K562 (cell line): Measurements from ENCODE around the gene FAM83F. TPM values are rescaled to one million over a fixed set of nuclear protein-coding genes. Genes with fewer than 3 reads are reported as not detected.

Experiments
- ATAC-seq: fragments of 200-7000 bp; cut with Tn5 transposase; 3 replicates; pipeline ENCODE4 v1.9.1; 2020; ENCODE audit warnings: moderate library complexity
- BruUV-seq: library from RNA; stranded (reverse); fragments of 400-500 nt; replicated peaks from 2 replicates; lab custom pipeline; 2021; lab: Mats Ljungman, UMichigan
- CTCF ChIA-PET: fragments of 300-600 bp; formaldehyde crosslinking; extraction: SDS; loops from one replicate; lab custom pipeline; 2021; ENCODE audit warnings: low intra/inter-chr PET ratio; lab: Yijun Ruan, JAX
- POLR2A ChIA-PET: fragments of 300-600, 350-650 bp; sonication (Branson Sonifier 250); formaldehyde crosslinking; extraction: SDS; loops from one replicate; lab custom pipeline; 2021; ENCODE audit warnings: antibody characterized with exemption, inconsistent platforms; lab: Yijun Ruan, JAX
- DNase-seq, 4 experiments: peaks; one replicate each; pipeline versions ENCODE4 v3.0.0 to v3.0.0-alpha.2; 2011 to 2018; ENCODE audit warnings: low spot score in 3 of 4, mixed read lengths in 3 of 4; ENCODE audit errors: extremely low read depth in 1 of 4
- FAIRE-seq: peaks from 2 replicates; lab custom pipeline; 2011; peaks lifted over from hg19 to GRCh38; lab: Jason Lieb, UNC
- H2AFZ ChIP-seq: 2 replicates; pipeline ENCODE4 v1.6.0; 2011; ENCODE audit warnings: low read depth, low read length, control low read depth, inconsistent platforms
- H3K27ac ChIP-seq: fragments of 200-600 bp; 3 replicates; pipeline ENCODE4 v1.8.0; 2011; ENCODE audit warnings: low read depth, mild to moderate bottlenecking, control low read depth, inconsistent platforms, low read length, moderate library complexity, mixed read lengths; ENCODE audit errors: extremely low read depth
- H3K27me3 ChIP-seq, 2 experiments: fragments of 300-600 bp in 1 of 2; 2 replicates in 1 of 2; 3 replicates in 1 of 2; pipeline versions ENCODE4 v1.6.0 to v1.8.0; 2011; ENCODE audit warnings: inconsistent platforms in 2 of 2, low read length in 2 of 2, mild to moderate bottlenecking in 1 of 2, mixed read lengths in 1 of 2, moderate library complexity in 1 of 2; ENCODE audit not compliant: control insufficient read depth in 2 of 2, insufficient read depth in 2 of 2
- H3K36me3 ChIP-seq: fragments of 300-600 bp; 3 replicates; pipeline ENCODE4 v1.8.0; 2011; ENCODE audit warnings: mild to moderate bottlenecking, low read length, inconsistent platforms; ENCODE audit not compliant: control insufficient read depth, insufficient read depth
- H3K4me1 ChIP-seq, 2 experiments: fragments of 200-600 bp in 1 of 2; replicated peaks in 1 of 2; 2 replicates in 1 of 2; 3 replicates in 1 of 2; pipeline versions ENCODE4 v1.5.1 to v1.8.0; 2011; ENCODE audit warnings: inconsistent platforms in 2 of 2, low read length in 2 of 2, mild to moderate bottlenecking in 1 of 2, mixed read lengths in 1 of 2, moderate library complexity in 1 of 2; ENCODE audit not compliant: control insufficient read depth in 2 of 2, insufficient read depth in 2 of 2
- H3K4me2 ChIP-seq: 2 replicates; pipeline ENCODE4 v1.6.1; 2011; ENCODE audit warnings: low read length, control low read depth, inconsistent platforms, mixed read lengths; ENCODE audit not compliant: insufficient read depth
- H3K4me3 ChIP-seq: fragments of 200-600 bp; sonication (generic), shearing (Covaris generic); 2 replicates; pipeline ENCODE4 v1.5.1; 2016; ENCODE audit warnings: control low read depth, inconsistent platforms
- H3K79me2 ChIP-seq: fragments of 200-600 bp; 3 replicates; pipeline ENCODE4 v1.8.0; 2011; ENCODE audit warnings: low read length, inconsistent platforms; ENCODE audit not compliant: control insufficient read depth, insufficient read depth
- H3K9ac ChIP-seq, 2 experiments: 2 replicates each; pipeline versions ENCODE4 v1.6.0 to v1.6.1; 2011; ENCODE audit warnings: low read depth in 2 of 2, low read length in 2 of 2, control low read depth in 1 of 2, inconsistent platforms in 1 of 2, mild to moderate bottlenecking in 1 of 2, mixed read lengths in 1 of 2; ENCODE audit not compliant: insufficient read depth in 1 of 2
- H3K9me1 ChIP-seq: one replicate; pipeline ENCODE4 v1.6.0; 2011; ENCODE audit warnings: inconsistent platforms, mild to moderate bottlenecking, low read length, moderate library complexity; ENCODE audit not compliant: control insufficient read depth, insufficient read depth
- H3K9me3 ChIP-seq: replicated peaks from 2 replicates; pipeline ENCODE4 v1.5.1; 2011; ENCODE audit warnings: low read depth, low read length, inconsistent platforms; ENCODE audit not compliant: control insufficient read depth, insufficient read depth
- H4K20me1 ChIP-seq: replicated peaks from 2 replicates; pipeline ENCODE4 v1.6.1; 2011; ENCODE audit warnings: low read length, inconsistent platforms, mixed read lengths; ENCODE audit not compliant: control insufficient read depth, insufficient read depth
- EP300 ChIP-seq: IDR thresholded peaks from 2 replicates; pipeline ENCODE4 v1.6.1; 2012; ENCODE audit warnings: low read length, improper control_type of control experiment
- WGBS: fragments of 100-300 bp; shearing (Covaris generic); methylation state at CpG from one replicate; pipeline ENCODE4 v1.1.6; 2016; ENCODE audit warnings: low coverage, mixed read lengths; ENCODE audit not compliant: insufficient coverage; ENCODE audit errors: missing lambda C conversion rate; 5-methylcytosine and 5-hydroxymethylcytosine counted together
- in situ Hi-C: fragments of 300-500 bp; cut with MboI; formaldehyde crosslinking; loops from 4 replicates; pipeline ENCODE4 v1.15.0; 2018; ENCODE audit warnings: inconsistent platforms, mixed read lengths
- intact Hi-C: fragments of 100-400 bp; cut with micrococcal nuclease; formaldehyde crosslinking; loops from 2 replicates; pipeline ENCODE4 v1.14.2; 2022
- polyA plus RNA-seq, 8 experiments: library from polyadenylated mRNA; depleted of rRNA in 4 of 8; stranded (reverse) in 5 of 8; unstranded in 3 of 8; fragments of >200 nt; fragmentation: Nextera tagmentation in 2 of 8; fragmentation: Illumina TruSeq in 1 of 8; extraction: Ambion mirVana in 2 of 8; extraction: Trizol in 1 of 8; gene quantifications; 2 replicates each; pipeline versions ENCODE4 v1.2.1 to v1.2.3, GENCODE V29; 2011 to 2014; ENCODE audit warnings: inconsistent platforms in 1 of 8, missing spikeins in 1 of 8
- total RNA-seq, 7 experiments: library from RNA; depleted of rRNA in 6 of 7; stranded (reverse); fragments of >200 nt in 6 of 7; fragmentation: Illumina TruSeq in 2 of 7; extraction: Trizol in 2 of 7; gene quantifications; 2 replicates each; pipeline versions ENCODE4 v1.2.1 to v1.2.3, GENCODE V29; 2011 to 2021; ENCODE audit warnings: low replicate concordance in 1 of 7
- TF ChIP-seq, protein P1 (sequence below): fragments of 450-650 bp; formaldehyde crosslinking; IDR thresholded peaks from 2 replicates; pipeline ENCODE4 v1.4.0; 2020; ENCODE audit warnings: mild to moderate bottlenecking, moderate library complexity

Gene FAM83F
- total and polyA plus RNA-seq, 9 of the 15 experiments (the other 6 are each of a cell fraction or from before 2014, with no cell fraction given): under 0.01 to 0.13 (median 0.04) TPM; not detected in 1

DNA sequence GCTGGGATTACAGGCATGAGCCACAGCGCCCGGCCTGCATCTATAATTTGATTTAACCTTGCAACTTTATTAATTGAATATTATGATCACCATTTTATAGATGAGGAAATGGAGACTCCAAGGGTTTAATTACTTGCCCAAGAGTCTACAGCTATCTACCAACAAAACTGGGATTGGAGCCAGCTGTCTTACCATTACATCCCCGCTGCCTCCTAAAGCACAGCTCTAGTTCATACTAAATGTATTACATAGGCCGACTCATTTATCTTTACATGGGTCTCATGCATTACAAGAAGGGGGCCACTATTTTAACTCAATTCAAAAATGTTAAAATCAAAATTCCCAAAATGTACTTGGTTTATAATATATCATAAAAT is 48.6 kb upstream of the FAM83F start:
- peak overlapping the region; percentile 93 for H3K27ac ChIP-seq
- WGBS: 34% methylated on average over 4 of the region's 4 CpGs
- DNase-seq (no peak), ATAC-seq (no peak), FAIRE-seq (no peak)
- peak overlapping the region; percentile 92 for H3K4me2 ChIP-seq
- H3K9me3 ChIP-seq: no peaks in the 10 kb centered on the region
- ChIA-PET POLR2A (interaction anchor here (0.6 to 2.1 kb wide), 6 partner anchors 10 to 31 kb away, joined by 3 to 13 read pairs (median 4); partner anchors contain the start of gene TMA7B), CTCF (no interaction called here)
- peaks cover 70% of the 10 kb centered on the region for H3K79me2 ChIP-seq
- intact Hi-C loops: no loop called here
- no peaks in the 10 kb centered on the region for H4K20me1 ChIP-seq
- in situ Hi-C loops: no loop called here
- H3K9me1 ChIP-seq: no peaks in the 10 kb centered on the region
- TF ChIP-seq EP300: no peak
- TF ChIP-seq, protein P1, sequence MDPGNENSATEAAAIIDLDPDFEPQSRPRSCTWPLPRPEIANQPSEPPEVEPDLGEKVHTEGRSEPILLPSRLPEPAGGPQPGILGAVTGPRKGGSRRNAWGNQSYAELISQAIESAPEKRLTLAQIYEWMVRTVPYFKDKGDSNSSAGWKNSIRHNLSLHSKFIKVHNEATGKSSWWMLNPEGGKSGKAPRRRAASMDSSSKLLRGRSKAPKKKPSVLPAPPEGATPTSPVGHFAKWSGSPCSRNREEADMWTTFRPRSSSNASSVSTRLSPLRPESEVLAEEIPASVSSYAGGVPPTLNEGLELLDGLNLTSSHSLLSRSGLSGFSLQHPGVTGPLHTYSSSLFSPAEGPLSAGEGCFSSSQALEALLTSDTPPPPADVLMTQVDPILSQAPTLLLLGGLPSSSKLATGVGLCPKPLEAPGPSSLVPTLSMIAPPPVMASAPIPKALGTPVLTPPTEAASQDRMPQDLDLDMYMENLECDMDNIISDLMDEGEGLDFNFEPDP (CRISPR knock-in tag): no peak
- no peak overlapping the region for H3K4me3 ChIP-seq
- peaks cover 16 to 53% of the 10 kb centered on the region in 2 experiments; a peak in 4 of 5 replicates for H3K4me1 ChIP-seq
- no peak overlapping the region for H2AFZ ChIP-seq
- H3K27me3 ChIP-seq: no peaks in the 10 kb centered on the region
- BruUV-seq: no TSS peak
- peak overlapping the region in 1 of 2 experiments; percentile 88; a peak in 2 of 4 replicates for H3K9ac ChIP-seq
- H3K36me3 ChIP-seq: peaks cover 26% of the 10 kb centered on the region; the same call in 2 of the 3 replicates
